Activated T-cell treated with anti-CD3 and anti-CD28 coated beads for 1 hour (primary cell): ENCODE data around the gene USP7.
"Not testable (repeated sequence)": the region's sequence is repeated elsewhere in the genome, so short reads cannot be mapped to it uniquely, and the experiment has no call there.

Experiments
- DNase-seq: peaks from one replicate; pipeline ENCODE4 v3.0.0-alpha.2; 2020; ENCODE audit warnings: low read depth

Gene USP7

DNA sequence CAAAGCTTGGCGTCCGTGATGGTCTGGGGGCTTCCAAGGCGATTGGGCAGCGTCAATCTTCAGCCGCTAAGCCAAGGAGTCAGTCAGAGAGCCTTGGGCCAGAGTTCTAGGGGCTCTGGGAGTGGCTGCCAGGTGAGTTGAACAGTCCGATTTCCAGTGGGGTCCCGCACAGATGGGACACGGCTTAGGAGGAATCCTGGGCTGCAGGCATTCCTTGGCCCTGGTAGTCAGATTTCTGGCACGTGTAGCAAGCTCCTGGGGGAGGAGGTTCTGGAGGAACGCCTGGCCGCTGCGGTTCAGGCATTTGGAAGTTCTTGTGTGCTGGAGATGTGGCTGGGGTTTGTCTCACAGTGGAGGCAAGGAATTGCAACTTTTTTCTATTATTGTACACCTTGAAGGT lies 120.4 kb downstream of the USP7 start:
- DNase-seq: not testable (repeated sequence)
